Measurements from ENCODE around the gene RNF182.
"Not testable (repeated sequence)": the region's sequence is repeated elsewhere in the genome, so short reads cannot be mapped to it uniquely, and the experiment has no call there.

RNF182 gene

GRCh38 chr6:13916230-13916944 lies 8.4 kb upstream of the RNF182 start:
- DNase-seq (ENCODE audit: low read depth in 2 of 3, low spot score in 1 of 3): no peak

GRCh38 chr6:13917141-13917540 lies 7.6 kb upstream of the RNF182 start:
- DNase-seq (ENCODE audit: low read depth in 2 of 3, low spot score in 1 of 3): no peak

GRCh38 chr6:13918686-13919250 lies 6.0 kb upstream of the RNF182 start:
- DNase-seq (ENCODE audit: low read depth in 2 of 3, low spot score in 1 of 3): no peak

GRCh38 chr6:13919861-13920260 lies 4.9 kb upstream of the RNF182 start:
- DNase-seq (ENCODE audit: low read depth in 2 of 3, low spot score in 1 of 3): no peak

- DNase-seq (ENCODE audit: low read depth in 2 of 3, low spot score in 1 of 3): no peak
These were observed 4.2 kb upstream of the RNF182 start for GRCh38 chr6:13920552-13920951.

- no peak for DNase-seq (ENCODE audit: low read depth in 2 of 3, low spot score in 1 of 3)
These were observed 2.0 kb upstream of the RNF182 start for GRCh38 chr6:13922750-13923149.

GRCh38 chr6:13923527-13924145 lies 1.1 kb upstream of the RNF182 start:
- no peak for DNase-seq (ENCODE audit: low read depth in 2 of 3, low spot score in 1 of 3)

- DNase-seq (ENCODE audit: low read depth in 2 of 3, low spot score in 1 of 3): peak in 1 of 3 donors; percentile 4
These were observed 405 bp upstream of the RNF182 start for GRCh38 chr6:13924146-13924948.

- DNase-seq (ENCODE audit: low read depth in 2 of 3, low spot score in 1 of 3): no peak
These were observed 1.6 kb downstream of the RNF182 start for GRCh38 chr6:13926378-13926777.

- no peak for DNase-seq (ENCODE audit: low read depth in 2 of 3, low spot score in 1 of 3)
These were observed 2.5 kb downstream of the RNF182 start for GRCh38 chr6:13927203-13927602.

- DNase-seq (ENCODE audit: low read depth in 2 of 3, low spot score in 1 of 3): no peak
These were observed 4.4 kb downstream of the RNF182 start for GRCh38 chr6:13929196-13929595.

- no peak for DNase-seq (ENCODE audit: low read depth in 2 of 3, low spot score in 1 of 3)
These were observed 7.1 kb downstream of the RNF182 start for GRCh38 chr6:13931797-13932402.

GRCh38 chr6:13932785-13933184 lies 8.0 kb downstream of the RNF182 start:
- no peak for DNase-seq (ENCODE audit: low read depth in 2 of 3, low spot score in 1 of 3)

GRCh38 chr6:13934721-13935120 lies 10.0 kb downstream of the RNF182 start:
- no peak for DNase-seq (ENCODE audit: low read depth in 2 of 3, low spot score in 1 of 3)

- DNase-seq (ENCODE audit: low read depth in 2 of 3, low spot score in 1 of 3): no peak
These were observed 10.6 kb downstream of the RNF182 start for GRCh38 chr6:13935190-13935880.

- not testable (repeated sequence) for DNase-seq (ENCODE audit: low read depth in 2 of 3, low spot score in 1 of 3)
These were observed 11.1 kb downstream of the RNF182 start for GRCh38 chr6:13935881-13936261.

GRCh38 chr6:13941902-13942301 lies 17.1 kb downstream of the RNF182 start:
- DNase-seq (ENCODE audit: low read depth in 2 of 3, low spot score in 1 of 3): no peak

- no peak for DNase-seq (ENCODE audit: low read depth in 2 of 3, low spot score in 1 of 3)
These were observed 19.2 kb downstream of the RNF182 start for GRCh38 chr6:13943943-13944342.

- no peak for DNase-seq (ENCODE audit: low read depth in 2 of 3, low spot score in 1 of 3)
These were observed 21.8 kb downstream of the RNF182 start for GRCh38 chr6:13946506-13946905.

- DNase-seq (ENCODE audit: low read depth in 2 of 3, low spot score in 1 of 3): no peak
These were observed 22.9 kb downstream of the RNF182 start for GRCh38 chr6:13947611-13948178.

All from stimulated activated CD4-positive, alpha-beta T cell treated with anti-CD3 and anti-CD28 coated beads, Interleukin-12 subunit alpha, Interleukin-12 subunit beta, amount 100 ng/mL, for 48 hours (primary cell).